ENCODE data around the gene AKT1S1. TPM values are rescaled to one million over a fixed set of nuclear protein-coding genes. Genes with fewer than 3 reads are reported as not detected.
"Not testable (repeated sequence)": the region's sequence is repeated elsewhere in the genome, so short reads cannot be mapped to it uniquely, and the experiment has no call there.

The AKT1S1 gene
- polyA plus RNA-seq, 4 donors = 27.3 to 46.8 (median 32.0) TPM

DNA sequence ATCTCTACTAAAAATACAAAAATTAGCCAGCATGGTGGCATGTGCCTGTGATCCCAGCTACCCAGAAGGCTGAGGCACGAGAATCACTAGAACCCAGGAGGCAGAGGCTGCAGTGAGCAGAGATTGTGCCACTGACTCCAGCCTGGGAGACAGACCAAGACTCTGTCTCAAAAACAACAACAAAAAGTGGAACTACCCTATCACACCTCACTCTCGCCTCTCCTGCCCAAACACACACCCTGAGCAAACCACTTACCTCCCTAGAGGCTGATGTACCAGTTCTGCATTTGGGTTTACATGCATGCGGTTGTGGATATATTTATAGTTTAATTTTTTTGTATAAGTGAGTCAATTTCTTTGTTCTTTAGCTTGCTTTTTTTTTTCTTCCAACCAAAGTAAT, 33.9 kb downstream of the AKT1S1 start:
- no peak for DNase-seq (ENCODE audit: low read depth in 4 of 4, low spot score in 3 of 4)

DNA sequence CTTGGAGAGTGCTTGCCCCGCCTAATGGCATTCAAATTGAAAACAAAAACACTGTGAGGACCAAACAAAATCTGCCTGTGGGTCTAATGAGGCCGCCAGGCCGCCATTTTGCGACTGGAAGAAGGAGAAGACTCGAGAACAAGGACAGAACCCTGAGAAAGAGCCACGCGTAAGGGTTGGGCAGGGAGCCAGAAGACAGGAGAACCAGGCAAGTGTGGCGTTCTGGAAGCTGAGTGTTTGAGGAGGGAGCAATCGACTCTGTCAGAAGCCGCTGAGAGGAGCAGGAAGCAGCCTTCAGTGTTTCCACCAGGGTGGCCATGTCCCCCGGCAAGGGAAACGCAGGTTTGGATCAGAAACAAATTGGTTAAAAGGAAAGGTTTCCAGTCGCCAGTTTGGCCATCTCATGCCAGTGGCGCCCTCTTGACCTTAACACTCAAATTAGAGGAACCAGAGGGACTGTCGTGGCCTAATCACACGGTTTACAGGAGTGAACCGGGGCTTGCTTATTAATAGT, 36.4 kb downstream of the AKT1S1 start:
- no peak for DNase-seq (ENCODE audit: low read depth in 4 of 4, low spot score in 3 of 4)

DNA sequence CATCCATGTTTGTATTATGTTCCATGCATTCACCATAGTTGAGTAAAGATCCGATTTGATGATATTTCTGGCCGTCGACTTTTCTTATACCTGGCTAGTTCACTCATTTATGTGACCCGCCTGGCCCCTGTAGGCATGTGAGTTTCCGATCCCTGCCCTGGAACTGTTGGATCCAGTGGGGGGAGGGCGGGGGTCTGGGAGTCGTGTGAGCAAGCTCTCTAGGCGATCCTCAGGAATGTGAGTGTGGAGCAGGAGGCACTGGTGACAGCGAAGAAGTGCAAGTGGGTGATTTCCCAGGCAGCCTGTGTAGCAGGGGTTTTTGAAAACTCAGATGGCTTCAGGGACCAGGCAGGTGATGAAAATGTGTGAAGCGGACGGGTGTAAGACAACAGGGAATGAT, 36.8 kb downstream of the AKT1S1 start:
- DNase-seq (ENCODE audit: low read depth in 4 of 4, low spot score in 3 of 4) = no peak

DNA sequence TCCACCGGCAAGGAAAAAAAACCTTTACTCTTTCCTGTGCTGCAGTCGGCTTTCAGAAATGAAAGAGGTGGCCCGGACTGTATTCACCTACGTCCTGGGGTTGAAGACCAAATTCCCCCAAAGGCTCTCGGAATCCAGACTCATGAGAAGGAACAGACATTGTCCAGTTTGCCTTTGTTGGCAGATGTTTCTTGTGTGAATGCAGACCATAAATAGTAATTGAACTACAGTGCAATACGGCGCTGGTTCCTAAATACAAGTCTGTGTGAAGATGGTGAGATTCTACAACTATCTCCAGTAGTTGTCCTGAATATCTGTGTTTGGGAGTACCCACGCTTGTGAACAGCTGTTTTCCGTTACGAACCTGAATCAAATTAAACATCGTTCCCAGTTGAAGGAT, 37.4 kb downstream of the AKT1S1 start:
- DNase-seq (ENCODE audit: low read depth in 4 of 4, low spot score in 3 of 4) = no peak

DNA sequence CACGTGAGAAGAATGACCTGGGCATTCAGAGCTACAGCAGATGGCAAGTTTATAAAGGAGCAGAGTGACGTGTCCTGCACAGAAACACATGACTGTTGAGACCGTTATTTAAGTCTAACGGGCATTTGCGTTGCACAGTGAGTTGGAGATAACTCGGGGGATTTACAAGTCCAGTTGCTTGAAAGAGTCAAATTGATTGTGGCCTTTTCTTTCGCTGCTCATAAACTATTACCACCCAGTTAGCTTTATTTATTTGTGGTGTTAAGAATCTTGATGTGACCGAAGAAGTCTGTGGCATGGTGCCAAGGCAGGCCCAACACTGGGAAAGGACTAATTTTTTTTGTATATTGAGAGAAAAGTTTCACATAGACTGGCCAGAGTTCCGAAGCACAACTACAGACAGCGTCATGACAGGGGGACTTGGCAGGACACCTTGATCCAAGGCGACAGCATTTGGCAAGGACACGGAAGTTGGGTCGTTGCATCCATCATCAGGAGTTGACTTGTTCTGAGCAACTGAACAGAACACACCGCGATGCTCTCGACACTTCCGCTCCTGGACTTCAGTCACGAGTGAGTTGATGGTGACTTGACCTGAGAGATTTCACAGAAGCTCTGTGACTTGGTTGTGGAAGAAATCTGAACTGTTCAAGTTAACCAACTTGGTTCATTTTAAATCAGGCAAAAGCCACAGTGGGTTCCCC, 38.1 kb downstream of the AKT1S1 start:
- DNase-seq (ENCODE audit: low read depth in 4 of 4, low spot score in 3 of 4) = no peak

DNA sequence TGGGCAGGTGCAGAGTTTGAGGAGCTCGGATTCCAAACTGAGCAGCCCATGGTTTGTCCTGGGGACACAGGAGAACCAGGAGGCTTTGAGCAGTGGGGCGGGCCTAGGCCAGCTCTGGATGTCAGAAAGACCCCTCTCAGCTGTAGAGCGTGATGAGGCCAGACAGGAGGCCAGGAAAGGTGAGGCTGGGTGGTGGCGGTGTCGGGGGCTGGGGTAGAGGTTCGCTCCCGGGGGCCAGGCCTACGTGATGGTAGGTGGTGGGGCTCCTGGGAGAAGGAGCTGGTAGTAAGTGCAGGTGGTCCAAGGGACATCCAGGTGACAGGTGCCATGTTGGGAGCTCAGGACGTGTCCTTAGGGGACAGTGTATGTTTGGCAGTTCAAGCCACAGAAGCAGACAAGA, 39.7 kb downstream of the AKT1S1 start:
- DNase-seq (ENCODE audit: low read depth in 4 of 4, low spot score in 3 of 4) = no peak

DNA sequence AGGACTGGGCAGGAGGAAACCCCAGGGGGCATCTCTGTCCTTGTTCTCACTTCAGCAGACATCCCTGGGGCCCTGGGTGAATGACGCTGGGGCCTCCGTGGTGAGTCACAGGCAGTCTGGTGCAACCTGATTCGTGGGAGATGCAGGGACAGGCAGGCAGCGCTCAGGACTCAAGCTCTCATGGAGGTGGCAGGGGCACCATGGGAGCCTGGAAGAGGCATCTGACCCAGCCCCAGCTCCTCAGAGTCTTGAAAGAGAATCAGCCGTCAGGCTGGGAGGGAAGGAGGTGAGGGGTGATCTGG, 40.2 kb downstream of the AKT1S1 start:
- DNase-seq (ENCODE audit: low read depth in 4 of 4, low spot score in 3 of 4) = no peak

DNA sequence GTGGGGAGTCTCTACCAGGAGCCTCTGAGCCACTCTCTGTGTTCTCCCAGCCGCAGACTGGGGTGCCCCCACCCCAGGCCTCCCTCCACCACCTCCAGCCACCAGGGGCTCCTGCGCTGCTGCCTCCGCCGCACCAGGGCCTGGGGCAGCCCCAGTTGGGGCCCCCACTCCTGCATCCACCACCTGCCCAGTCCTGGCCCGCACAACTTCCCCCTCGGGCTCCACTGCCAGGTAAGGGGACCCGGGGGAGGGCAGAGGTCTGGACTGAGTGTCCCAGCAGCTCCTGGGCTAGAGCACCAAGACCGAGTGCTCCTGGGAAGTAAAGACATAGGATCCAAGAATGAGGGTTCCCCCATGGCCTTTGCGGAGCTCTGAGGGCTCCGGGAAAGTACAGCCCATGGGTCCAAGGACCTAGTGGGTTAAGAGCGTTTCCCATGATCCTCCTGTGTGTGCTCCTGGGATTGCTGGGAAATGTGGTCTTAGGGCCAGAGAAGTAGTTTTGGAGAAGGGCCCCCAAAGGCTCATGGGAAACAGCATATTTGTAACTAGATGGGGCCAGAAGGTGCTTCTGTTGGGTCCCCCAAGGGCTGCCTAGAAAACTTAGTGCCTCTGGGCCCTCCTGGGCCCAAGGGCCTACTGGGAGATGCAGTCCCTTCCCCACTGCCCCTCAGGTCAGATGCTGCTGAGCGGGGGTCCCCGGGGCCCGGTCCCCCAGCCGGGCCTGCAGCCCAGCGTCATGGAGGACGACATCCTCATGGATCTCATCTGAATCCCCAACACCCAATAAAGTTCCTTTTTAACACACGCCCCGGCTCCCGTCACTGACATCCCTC, 40.8 kb downstream of the AKT1S1 start:
- DNase-seq (ENCODE audit: low read depth in 4 of 4, low spot score in 3 of 4) = no peak

DNA sequence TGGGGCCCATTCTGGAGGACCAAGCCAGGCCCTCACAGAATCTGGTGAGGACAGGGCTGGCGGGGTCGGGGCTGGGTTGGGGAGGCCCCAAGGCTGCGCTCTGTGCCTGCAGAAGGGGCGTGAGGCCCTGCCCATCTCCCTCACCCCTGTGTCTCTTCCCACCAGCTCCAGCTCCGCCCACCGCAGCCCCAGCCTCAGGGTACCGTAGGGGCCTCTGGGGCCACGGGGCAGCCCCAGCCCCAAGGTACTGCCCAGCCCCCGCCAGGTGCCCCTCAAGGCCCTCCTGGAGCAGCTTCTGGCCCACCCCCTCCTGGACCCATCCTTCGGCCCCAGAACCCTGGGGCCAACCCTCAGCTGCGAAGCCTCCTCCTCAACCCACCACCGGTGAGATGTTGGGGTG, 41.6 kb downstream of the AKT1S1 start:
- no peak for DNase-seq (ENCODE audit: low read depth in 4 of 4, low spot score in 3 of 4)

DNA sequence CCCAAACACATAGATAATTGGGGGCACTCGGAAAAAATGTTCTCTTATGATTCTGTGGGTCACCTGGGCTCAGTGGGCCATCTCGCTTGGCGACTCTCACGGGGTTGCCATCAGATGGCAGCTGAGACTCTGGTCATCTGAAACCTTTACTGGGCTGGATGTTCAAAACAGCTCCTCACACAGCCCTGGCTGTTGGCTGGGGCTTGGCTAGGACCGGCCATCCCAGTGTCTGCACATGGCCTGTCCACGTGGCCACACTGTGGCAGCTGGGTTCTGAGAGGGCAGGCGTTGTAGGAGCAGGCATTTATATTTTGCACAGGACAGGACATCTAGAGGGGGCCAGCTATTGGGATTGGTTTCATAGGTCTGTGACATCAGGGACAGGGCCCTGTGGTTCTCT, 43.6 kb downstream of the AKT1S1 start:
- no peak for DNase-seq (ENCODE audit: low read depth in 4 of 4, low spot score in 3 of 4)

DNA sequence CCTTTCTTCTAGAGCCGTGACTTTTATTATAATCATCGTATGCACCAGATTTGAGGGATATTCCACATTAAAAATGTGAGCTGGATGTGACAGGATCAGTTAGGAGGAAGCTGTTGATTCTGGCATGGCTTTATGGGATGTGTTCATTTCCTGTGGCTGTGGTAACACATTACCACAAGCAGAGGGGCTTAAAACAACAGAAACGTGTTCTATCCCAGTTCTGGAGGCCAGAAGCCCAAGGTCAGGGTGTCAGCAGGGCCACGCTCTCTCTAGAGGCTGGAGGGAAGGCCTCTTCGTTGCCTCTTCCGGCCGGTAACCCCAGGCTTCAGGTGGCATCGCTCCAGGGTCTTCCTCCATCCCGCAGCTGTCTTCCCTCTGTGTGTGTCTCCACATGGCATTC, 44.6 kb downstream of the AKT1S1 start:
- no peak for DNase-seq (ENCODE audit: low read depth in 4 of 4, low spot score in 3 of 4)

DNA sequence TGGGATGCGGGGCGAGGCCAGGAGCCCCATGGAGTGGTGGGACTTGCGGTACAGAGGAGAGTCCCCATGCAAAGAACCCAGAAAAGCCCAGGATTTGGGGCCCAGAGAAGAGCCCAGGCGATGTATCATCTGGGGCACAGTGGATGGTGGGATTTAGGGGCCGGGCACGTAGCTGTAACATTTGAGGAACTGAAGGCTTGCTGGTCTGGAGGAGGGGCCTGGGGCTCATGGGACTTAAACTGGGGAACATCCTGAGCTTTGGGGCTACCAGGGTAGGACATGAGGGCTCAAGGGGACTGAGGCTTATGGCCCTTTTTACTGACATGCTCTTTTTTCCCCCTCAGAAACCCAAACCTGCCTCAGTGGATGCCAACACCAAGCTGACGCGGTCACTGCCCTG, 45.6 kb downstream of the AKT1S1 start:
- no peak for DNase-seq (ENCODE audit: low read depth in 4 of 4, low spot score in 3 of 4)

DNA sequence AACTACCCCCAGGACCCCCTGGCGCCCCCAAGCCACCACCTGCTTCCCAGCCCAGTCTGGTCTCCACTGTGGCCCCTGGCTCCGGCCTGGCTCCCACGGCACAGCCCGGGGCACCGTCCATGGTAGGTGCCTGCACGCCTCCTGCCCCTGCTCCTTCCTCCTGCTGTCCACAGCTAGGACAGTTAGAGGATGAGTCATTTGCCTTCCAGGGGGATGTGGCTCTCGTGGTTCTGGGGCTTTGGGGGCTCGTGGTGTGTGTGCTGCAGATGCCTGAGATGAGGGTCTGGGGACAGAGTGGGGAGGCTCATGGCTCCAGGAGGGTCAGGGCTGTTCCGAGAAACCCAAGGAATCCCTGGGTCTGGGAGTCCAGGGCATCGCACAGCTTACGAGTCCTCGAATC, 46.4 kb downstream of the AKT1S1 start:
- no peak for DNase-seq (ENCODE audit: low read depth in 4 of 4, low spot score in 3 of 4)

DNA sequence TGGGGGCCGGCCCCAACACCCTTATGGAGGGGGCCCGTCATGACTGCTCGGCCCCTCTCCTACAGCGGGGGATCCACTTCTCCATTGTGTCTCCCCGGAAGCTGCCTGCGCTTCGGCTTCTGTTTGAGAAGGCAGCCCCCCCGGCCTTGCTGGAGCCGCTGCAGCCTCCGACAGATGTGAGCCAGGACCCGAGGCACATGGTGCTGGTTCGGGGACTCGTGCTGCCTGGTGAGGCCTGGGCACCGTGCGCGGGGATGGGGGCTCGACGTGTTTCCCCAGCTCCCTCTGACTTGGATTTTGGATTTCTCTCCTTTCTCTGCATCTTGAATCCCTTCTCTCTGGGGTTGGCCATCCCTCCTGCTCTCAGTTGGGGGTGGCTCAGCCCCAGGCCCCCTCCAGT, 47.4 kb downstream of the AKT1S1 start:
- no peak for DNase-seq (ENCODE audit: low read depth in 4 of 4, low spot score in 3 of 4)

DNA sequence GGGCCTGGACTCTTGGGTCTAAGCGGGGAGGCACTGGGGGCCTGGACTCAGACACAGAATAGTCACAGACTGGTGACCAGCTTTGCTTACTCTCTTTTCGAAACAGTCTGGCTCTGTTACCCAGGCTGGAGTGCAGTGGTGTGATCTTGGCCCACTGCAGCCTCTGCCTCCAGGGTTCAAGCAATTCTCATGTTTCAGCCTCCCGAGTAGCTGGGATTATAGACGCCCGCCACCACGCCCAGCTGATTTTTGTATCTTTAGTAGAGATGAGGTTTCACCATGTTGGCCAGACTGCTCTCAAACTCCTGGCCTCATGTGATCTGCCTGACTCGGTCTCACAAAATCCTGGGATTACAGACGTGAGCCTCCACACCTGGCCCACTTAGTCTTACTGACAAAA, 48.0 kb downstream of the AKT1S1 start:
- DNase-seq (ENCODE audit: low read depth in 4 of 4, low spot score in 3 of 4) = no peak

DNA sequence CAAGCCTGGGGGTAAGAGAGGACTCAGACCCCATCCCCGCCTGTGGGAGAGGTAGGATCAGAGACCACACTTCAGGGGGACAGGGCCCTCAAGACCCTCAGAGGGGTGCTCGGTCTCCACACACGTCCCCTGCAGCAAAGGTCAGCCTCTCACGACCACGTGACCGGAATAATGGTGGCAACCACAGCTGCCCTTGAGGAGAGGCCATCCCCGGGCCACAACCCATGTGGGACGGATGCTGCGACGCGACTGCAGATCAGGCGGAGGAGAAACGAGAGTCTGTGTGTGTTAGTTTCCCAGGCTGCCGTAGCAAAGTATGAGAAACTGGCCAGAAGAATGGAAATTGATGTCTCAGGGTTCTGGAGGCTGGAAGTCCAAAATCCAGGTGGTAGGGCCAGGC, 50.1 kb downstream of the AKT1S1 start:
- no peak for DNase-seq (ENCODE audit: low read depth in 4 of 4, low spot score in 3 of 4)

DNA sequence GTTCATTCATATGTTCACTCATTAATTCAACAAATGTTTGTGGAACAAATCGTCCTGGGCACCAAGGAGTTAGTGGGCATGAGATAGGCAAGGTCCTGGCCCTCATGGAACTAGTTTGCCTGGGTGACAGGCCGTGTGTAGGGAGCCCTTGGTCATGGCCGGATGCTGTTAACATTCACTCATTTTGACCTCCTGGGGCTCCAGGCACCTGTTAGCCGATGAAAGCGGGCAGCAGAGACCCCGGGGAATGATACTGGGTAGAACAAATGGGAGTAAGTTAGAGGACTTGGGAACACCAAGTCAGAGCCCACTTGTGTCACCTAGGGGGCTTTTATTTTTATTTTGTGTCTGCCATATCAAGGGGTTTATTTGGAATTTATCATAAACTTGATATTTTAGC, 52.5 kb downstream of the AKT1S1 start:
- no peak for DNase-seq (ENCODE audit: low read depth in 4 of 4, low spot score in 3 of 4)

DNA sequence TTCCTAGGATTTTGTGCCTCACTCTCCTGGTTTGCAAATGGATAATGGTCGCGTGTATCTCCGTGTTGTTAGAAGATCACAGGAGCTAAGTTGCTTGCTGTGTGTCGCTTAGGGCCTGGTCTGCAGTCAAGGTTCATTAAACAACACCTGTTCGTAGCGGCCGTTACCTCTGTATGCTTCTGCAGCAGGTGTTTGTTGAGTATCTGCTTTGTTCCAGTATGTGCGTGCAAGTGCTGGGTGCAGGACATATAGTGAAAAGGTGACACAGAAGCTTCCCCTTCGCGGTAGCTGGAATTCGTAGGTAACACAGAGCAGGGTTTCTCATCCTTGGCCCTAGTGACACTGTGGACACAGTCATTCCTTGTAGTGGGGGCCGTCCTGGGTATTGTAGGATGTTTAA, 53.7 kb downstream of the AKT1S1 start:
- DNase-seq (ENCODE audit: low read depth in 4 of 4, low spot score in 3 of 4) = no peak

DNA sequence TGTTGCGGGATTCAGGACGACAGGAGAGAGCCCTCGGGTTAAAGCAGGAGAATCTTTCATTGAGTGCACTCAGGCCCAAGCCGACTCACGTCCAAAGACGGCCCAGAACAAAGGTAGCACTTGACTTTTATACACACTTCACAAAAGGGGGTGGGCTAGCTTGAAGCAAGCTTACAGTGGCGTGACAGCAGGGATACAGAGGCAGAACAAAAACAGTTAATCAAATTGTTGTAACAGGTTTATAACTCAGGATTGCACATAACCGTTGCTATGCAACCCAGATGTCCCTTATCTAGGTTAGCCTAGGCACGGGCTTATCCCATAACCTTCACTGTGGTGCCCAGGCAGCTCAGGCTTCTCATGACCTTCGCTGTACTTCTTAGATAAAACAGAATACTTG, 57.0 kb downstream of the AKT1S1 start:
- no peak for DNase-seq (ENCODE audit: low read depth in 4 of 4, low spot score in 3 of 4)

DNA sequence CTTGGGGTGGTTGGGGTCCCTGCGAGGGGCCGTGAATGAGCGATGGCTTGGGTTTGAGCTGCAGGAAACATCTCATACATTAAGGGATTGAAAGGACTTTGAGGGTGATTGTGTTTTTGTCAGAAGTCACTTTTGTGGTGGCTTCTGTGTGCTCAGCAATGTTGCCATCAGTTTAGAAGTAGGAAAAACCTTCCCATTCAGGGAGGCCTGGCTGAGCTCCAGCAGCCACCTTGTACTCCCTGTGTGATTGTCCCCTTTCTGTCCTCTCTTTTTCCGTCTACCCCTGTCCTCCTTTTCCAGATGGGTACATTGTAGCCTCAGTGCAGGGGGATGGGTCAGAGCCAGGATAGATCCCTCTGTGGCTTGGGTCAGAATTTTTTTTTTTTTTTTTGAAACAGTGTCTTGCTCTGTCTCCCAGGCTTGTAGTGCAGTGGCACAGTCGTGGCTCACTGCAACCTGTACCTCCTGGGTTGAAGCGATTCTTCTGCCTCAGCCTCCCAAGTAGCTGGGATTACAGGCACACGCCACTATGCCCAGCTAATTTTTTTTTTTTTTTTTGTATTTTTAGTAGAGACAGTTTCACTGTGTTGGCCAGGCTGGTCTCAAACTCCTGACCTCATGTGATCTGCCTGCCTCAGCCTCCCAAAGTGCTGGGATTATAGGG, 57.6 kb downstream of the AKT1S1 start:
- not testable (repeated sequence) for DNase-seq (ENCODE audit: low read depth in 4 of 4, low spot score in 3 of 4)
